ENCODE results near the gene TRPV4. TPM values are rescaled to one million over a fixed set of nuclear protein-coding genes. Genes with fewer than 3 reads are reported as not detected.

TRPV4 gene
- total RNA-seq, 2 experiments from 2014 or later: not detected

DNA sequence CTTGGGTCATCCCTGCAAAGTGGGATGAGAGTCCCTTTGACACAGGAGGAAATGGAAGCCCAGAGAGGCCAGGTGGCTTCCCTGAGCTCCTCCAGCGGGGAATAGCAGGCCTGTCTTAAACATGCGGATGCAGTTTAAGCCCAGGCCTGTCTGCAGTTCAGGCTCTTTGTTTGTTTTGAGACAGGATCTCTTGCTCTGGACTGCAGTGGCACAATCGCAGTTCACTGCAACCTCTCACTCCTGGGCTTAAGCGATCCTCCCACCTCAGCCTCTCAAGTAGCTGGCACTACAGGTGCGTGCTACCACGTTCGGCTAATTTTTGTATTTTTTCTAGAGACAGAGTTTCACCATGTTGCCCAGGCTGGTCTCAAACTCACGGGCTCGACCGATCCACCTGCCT lies 3.5 kb downstream of the TRPV4 start:
- ATAC-seq (ENCODE audit: low read depth): no peak
- H3K4me3 Mint-ChIP-seq: no peak overlapping the region
- POLR2A ChIA-PET: no interaction called here

DNA sequence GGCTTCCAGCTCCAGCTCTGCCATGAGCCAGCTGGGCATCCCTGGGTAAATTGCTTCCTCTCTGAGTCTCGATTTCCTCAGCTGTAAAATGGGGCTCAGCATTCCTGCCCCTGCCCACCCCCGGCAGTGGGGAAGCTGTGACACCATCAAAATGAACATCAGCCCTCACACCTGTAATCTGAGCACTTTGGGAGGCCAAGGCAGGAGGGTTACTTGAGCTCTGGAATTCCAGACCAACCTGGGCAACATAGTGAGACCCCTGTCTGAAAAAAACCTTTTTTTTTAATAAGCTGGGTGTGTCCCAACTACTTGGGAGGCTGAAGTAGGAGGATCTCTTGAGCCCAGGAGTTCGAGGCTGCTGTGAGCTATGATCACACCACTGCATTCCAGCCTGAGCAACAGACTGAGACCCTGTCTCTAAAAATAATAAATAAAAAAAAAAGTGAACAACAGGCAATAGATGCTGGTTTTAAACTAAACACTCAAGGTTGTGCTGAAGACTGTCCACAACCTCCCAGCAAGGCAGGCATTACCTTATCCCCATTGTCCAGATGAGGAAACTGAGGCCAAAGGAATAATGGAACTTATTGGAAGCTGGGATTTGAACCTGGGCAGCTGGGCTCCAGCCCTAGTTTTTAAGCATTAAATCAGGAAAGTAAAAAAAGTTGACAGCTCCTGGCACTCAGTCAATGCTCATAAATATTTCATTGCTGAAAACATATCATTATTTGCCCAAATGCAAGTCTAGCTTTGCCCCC lies 4.3 kb downstream of the TRPV4 start:
- ATAC-seq (ENCODE audit: low read depth) (no peak), DNase-seq (no peak)
- Mint-ChIP-seq H3K27ac (no peak overlapping the region), H3K27me3 (peaks cover 17% of the 10 kb centered on the region), H3K4me1 (peaks cover 16% of the 10 kb centered on the region), H3K4me3 (no peak overlapping the region), H3K36me3 (no peaks in the 10 kb centered on the region), H3K9me3 (no peaks in the 10 kb centered on the region)
- POLR2A ChIA-PET: no interaction called here

More for the DNA sequence above, 3.5 kb downstream of the TRPV4 start:
- H3K4me1 Mint-ChIP-seq: peaks cover 16% of the 10 kb centered on the region
- no peak for DNase-seq
- H3K9me3 Mint-ChIP-seq: no peaks in the 10 kb centered on the region
- peaks cover 23% of the 10 kb centered on the region for H3K27me3 Mint-ChIP-seq
- no peak overlapping the region for H3K27ac Mint-ChIP-seq
- H3K36me3 Mint-ChIP-seq: no peaks in the 10 kb centered on the region

DNA sequence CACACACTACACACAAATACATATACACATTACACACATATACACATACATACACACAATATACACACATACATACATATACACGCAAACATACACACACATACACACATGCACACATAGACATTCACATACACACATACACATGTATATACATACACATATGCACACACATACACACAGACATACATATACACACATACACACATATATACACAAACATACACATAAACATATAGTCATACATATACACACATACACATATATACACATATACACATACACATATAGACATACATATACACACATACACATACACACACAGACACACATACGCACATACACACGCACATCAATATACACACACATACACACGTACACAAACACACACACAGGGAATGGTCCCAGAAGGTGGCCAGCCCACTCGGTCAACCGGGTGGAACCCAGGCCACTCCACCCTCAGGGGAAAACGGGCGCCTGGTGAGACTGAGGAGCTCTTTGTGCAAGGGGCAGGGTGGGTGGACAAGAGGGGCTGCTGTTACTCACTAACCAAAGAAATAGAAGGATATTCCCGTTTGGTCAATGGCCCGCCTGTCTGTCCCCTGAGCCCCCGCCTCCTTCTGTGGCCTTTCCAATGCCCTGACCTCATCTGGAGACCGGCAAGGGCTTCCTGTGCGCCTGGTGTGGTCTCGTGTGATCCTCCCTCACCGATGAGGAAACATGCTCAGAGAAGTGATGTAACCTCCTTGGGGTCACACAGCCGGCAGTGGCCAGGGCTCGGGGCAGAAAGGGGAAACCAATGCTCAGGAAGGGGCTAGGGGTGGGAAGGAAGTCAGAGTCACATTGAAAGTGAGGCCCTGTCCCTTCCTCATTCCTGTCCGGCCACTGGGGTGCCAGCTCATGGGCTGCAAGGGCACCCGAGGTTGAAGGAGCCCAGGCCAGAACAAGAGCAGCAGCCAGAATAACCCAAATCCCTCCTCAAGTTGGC lies 5.3 kb downstream of the TRPV4 start:
- H3K4me1 Mint-ChIP-seq: peaks cover 13% of the 10 kb centered on the region
- H3K27ac Mint-ChIP-seq: no peak overlapping the region
- ATAC-seq (ENCODE audit: low read depth) (peak; percentile 63), DNase-seq (no peak)
- no peak overlapping the region for H3K4me3 Mint-ChIP-seq
- H3K9me3 Mint-ChIP-seq: no peaks in the 10 kb centered on the region
- H3K27me3 Mint-ChIP-seq: peaks cover 12% of the 10 kb centered on the region
- H3K36me3 Mint-ChIP-seq: no peaks in the 10 kb centered on the region
- POLR2A ChIA-PET: no interaction called here

DNA sequence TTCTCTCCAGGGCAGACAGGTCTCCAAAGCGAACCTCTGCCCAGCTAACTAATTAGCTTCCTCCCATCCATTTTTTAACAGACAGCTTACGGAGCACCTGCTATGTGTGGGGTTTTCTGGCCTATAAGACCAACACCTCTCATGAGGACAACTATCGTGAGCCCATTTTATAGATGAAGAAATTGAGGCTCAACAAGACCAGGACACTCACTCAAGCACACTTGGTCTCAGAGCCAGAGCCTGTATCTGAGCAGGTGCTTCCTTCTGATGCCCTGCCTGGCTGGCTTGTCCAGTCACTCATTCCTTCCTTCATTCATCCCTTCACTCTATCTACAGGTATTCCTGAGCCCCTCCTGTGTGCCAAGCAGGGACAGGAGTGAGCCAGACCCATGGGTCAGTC lies 6.1 kb downstream of the TRPV4 start:
- Mint-ChIP-seq H3K27me3 (peaks cover 8% of the 10 kb centered on the region), H3K4me3 (no peak overlapping the region), H3K9me3 (no peaks in the 10 kb centered on the region), H3K27ac (no peak overlapping the region), H3K36me3 (no peaks in the 10 kb centered on the region), H3K4me1 (peaks cover 13% of the 10 kb centered on the region)
- ATAC-seq (ENCODE audit: low read depth) (no peak), DNase-seq (no peak)
- POLR2A ChIA-PET: no interaction called here

DNA sequence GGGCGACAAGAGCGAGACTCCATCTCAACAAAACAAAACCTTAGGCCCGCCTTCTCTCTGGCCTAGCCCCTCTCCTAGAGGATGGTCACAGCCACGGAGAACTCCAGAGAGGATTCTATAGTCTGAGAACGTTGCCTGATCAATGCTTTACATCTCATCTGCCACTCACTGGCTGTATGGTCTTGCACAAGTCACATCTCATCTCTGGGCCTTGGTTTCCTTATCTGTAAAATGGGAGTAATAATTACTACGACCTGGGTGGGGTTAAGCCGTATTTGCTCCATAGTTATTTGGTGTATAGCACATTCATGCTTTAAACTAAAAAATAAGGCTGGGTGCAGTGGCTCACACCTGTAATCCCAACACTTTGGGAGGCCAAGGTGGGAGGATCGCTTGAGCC lies 8.5 kb downstream of the TRPV4 start:
- peaks cover 15% of the 10 kb centered on the region for H3K4me1 Mint-ChIP-seq
- H3K27ac Mint-ChIP-seq: no peak overlapping the region
- no peaks in the 10 kb centered on the region for H3K9me3 Mint-ChIP-seq
- POLR2A ChIA-PET: no interaction called here
- no peaks in the 10 kb centered on the region for H3K27me3 Mint-ChIP-seq
- no peak overlapping the region for H3K4me3 Mint-ChIP-seq
- no peaks in the 10 kb centered on the region for H3K36me3 Mint-ChIP-seq
- no peak for ATAC-seq (ENCODE audit: low read depth)
- DNase-seq: no peak

DNA sequence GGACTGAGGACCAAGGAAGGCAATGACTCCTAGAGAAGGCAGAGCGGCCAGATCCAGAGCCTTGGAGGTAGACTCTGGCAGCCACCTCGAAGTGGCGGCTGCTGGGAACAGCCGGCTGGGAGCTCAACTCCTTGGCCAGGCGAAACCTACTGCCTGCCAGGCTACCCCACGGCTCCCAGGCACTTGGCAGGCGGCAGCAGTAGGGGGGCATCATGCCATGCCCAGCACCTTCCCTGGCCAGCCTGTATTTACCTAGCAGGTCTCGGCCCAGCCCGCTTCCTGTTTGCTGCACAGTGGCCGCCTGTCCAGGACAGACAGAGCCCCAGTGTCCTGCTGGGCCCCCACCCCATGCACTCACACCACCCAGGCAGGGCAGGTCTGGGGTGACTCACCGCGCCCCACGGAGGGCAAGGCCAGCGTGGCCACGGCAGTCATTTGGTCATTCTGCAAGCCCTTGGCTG lies 10.2 kb downstream of the TRPV4 start:
- H3K36me3 Mint-ChIP-seq: no peaks in the 10 kb centered on the region
- POLR2A ChIA-PET: no interaction called here
- DNase-seq: no peak
- no peak overlapping the region for H3K4me3 Mint-ChIP-seq
- no peak for ATAC-seq (ENCODE audit: low read depth)
- H3K27me3 Mint-ChIP-seq: no peaks in the 10 kb centered on the region
- H3K27ac Mint-ChIP-seq: no peak overlapping the region
- H3K4me1 Mint-ChIP-seq: peaks cover 11% of the 10 kb centered on the region
- H3K9me3 Mint-ChIP-seq: no peaks in the 10 kb centered on the region

DNA sequence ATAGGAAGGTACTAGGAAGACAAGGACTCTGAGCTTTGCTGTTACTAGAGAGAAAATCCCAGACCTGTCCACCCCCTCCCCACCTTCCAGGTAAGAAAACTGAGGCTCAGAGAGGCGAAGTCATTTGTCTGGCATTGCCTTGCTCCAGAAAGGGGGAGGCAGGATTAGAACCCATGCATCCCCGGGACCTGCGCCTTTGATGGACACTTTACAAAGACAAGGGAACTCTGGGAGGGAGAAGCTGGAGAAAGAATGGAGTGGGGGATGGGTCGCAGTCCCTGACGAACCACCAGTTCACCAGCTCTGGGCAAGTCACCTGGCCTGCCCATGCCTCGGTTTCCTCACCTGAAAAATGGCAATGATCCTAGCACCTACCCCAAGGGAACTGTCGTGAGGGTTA lies 10.8 kb downstream of the TRPV4 start:
- ATAC-seq (ENCODE audit: low read depth): no peak
- no peaks in the 10 kb centered on the region for H3K27me3 Mint-ChIP-seq
- POLR2A ChIA-PET: no interaction called here
- DNase-seq: no peak
- H3K4me3 Mint-ChIP-seq: no peak overlapping the region
- H3K4me1 Mint-ChIP-seq: peaks cover 7% of the 10 kb centered on the region
- no peaks in the 10 kb centered on the region for H3K36me3 Mint-ChIP-seq
- no peaks in the 10 kb centered on the region for H3K9me3 Mint-ChIP-seq
- H3K27ac Mint-ChIP-seq: no peak overlapping the region

DNA sequence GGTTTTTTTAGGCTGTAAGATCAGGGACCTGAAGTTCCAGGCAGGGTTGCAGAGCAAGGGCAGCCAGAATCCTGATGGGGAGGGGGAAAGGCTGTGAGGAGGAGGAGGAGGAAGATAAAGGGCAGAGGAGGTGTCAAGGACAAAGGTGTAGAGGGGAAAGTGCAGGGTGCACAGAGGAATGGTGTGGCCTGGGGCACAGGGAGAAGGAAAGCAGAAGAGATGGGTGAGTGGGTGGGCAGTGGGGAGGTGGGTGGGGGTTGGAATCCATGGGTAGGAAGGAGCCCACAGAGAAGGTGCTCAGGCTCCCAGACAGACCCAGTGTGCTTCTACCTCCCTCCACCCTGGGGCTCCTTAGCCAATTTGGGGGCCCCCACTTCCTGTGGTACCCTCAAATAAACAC lies 11.2 kb downstream of the TRPV4 start:
- Mint-ChIP-seq H3K27ac (no peak overlapping the region), H3K27me3 (no peaks in the 10 kb centered on the region), H3K9me3 (no peaks in the 10 kb centered on the region), H3K36me3 (no peaks in the 10 kb centered on the region), H3K4me1 (peaks cover 6% of the 10 kb centered on the region), H3K4me3 (no peak overlapping the region)
- POLR2A ChIA-PET: no interaction called here
- ATAC-seq (ENCODE audit: low read depth): no peak
- no peak for DNase-seq

DNA sequence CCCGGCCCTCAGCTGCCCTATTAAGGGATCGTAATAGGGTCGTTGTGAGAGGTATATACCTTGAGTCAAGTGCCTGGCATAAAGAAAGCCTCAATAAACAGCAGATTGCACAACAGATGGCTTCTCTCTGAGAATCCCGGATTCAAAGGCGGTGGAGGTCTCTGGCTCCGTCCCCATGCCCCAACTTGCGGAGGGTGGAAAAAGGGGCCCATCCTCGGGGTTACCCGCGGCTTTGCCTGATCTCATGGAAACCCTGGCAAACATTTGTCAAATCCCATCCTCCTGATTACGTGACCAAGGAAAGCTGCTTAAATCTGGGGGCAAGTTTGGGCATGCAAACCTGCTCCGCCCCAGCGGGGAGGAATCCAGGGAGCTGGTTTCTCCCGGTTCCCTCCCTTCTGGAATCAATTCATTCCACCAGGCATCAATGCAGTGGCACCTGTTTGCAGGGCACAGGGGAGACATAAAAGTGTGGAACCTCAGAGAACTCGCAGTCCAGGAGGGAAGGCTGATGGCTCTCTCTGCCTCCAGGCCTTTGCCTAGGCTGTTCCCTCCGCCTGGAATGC lies 12.3 kb downstream of the TRPV4 start:
- Mint-ChIP-seq H3K4me3 (no peak overlapping the region), H3K27ac (no peak overlapping the region), H3K9me3 (no peaks in the 10 kb centered on the region), H3K4me1 (peaks cover 2% of the 10 kb centered on the region), H3K27me3 (no peaks in the 10 kb centered on the region), H3K36me3 (no peaks in the 10 kb centered on the region)
- ATAC-seq (ENCODE audit: low read depth) (no peak), DNase-seq (no peak)
- POLR2A ChIA-PET: no interaction called here

DNA sequence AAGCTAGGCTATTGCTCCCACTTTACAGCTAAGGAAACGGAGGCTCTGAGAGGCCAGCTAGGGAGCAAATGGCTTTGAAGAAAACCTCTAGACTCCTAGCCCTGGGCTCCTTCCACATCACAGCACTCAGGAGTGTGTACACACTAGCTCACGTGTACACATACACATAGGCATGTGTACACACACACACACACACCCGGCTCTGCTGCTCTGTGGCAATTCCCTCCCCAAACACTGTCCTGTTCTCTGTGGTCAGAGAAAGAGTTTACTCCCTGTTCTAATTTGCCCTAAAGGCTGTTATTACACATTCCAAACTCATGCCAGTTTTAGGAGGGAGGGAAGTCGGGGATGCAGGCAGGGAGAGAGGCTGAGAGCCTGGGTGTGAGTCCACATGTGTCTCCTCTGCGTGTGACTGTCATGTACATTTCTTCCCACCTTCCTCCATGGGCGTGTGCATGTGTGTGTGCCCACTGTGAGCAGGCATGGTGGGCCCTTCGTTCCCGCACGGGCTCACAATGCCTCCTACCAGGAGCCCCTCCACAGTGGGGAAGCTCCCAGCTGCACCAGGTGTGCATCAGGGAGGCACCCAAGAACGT lies 14.2 kb downstream of the TRPV4 start:
- POLR2A ChIA-PET: no interaction called here
- no peak for ATAC-seq (ENCODE audit: low read depth)
- no peaks in the 10 kb centered on the region for H3K9me3 Mint-ChIP-seq

DNA sequence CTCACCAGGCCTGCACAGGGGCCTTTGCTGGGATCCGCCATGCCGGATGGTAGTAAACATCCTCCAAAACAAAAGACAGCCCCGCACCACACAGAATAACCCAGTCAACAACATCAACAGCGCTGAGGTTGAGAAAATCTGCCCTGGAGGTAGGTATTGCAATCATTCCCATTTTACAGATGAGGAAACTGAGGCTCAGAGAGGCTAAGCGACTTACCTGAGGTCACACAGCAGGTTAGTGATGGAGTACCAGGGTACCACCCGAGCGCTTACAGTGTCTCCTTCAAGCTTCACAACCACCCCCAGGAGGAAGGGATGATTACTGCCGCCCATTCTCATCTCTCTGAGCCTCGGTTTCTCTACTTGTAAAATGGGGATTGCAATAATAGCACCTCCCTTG lies 14.9 kb downstream of the TRPV4 start:
- H3K9me3 Mint-ChIP-seq: no peaks in the 10 kb centered on the region
- POLR2A ChIA-PET: no interaction called here
- ATAC-seq (ENCODE audit: low read depth) (no peak), DNase-seq (no peak)
- no peak overlapping the region for H3K4me3 Mint-ChIP-seq
- no peaks in the 10 kb centered on the region for H3K27me3 Mint-ChIP-seq
- no peaks in the 10 kb centered on the region for H3K36me3 Mint-ChIP-seq
- peaks cover 2% of the 10 kb centered on the region for H3K4me1 Mint-ChIP-seq
- no peak overlapping the region for H3K27ac Mint-ChIP-seq

More for the DNA sequence above, 14.2 kb downstream of the TRPV4 start:
- H3K36me3 Mint-ChIP-seq: no peaks in the 10 kb centered on the region
- H3K27ac Mint-ChIP-seq: no peak overlapping the region
- DNase-seq: no peak
- no peaks in the 10 kb centered on the region for H3K27me3 Mint-ChIP-seq
- no peak overlapping the region for H3K4me3 Mint-ChIP-seq
- peaks cover 2% of the 10 kb centered on the region for H3K4me1 Mint-ChIP-seq

DNA sequence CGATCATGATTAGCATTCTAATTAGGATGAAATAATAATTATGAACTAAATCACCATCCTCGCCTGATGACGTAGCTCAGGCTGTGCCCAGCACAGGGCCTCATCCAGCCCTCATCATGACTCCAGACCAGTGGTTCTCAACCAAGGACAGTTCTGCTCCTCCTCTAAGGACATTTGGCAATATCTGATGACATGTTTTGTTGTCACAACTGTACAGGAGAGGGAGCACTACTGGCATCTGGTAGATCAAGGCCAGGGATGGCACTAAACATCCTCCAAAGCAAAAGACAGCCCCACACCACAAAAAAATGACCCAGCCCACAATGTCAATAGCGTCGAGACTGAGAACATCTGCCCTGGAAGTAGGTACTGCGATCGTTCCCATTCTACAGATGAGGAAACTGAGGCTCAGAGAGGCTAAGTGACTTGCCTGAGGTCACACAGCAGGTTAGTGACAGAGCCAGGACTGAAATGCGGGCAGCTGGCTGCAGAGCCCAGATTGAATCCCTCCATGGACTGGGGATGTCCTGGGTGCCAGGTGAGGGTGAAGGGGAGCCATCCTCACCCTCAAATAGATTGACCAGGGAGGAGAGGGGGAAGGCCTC lies 15.5 kb downstream of the TRPV4 start:
- ATAC-seq (ENCODE audit: low read depth) (no peak), DNase-seq (no peak)
- H3K36me3 Mint-ChIP-seq: no peaks in the 10 kb centered on the region
- H3K27me3 Mint-ChIP-seq: no peaks in the 10 kb centered on the region
- POLR2A ChIA-PET: no interaction called here
- H3K9me3 Mint-ChIP-seq: no peaks in the 10 kb centered on the region
- H3K4me3 Mint-ChIP-seq: no peak overlapping the region
- H3K4me1 Mint-ChIP-seq: peaks cover 2% of the 10 kb centered on the region
- H3K27ac Mint-ChIP-seq: no peak overlapping the region

DNA sequence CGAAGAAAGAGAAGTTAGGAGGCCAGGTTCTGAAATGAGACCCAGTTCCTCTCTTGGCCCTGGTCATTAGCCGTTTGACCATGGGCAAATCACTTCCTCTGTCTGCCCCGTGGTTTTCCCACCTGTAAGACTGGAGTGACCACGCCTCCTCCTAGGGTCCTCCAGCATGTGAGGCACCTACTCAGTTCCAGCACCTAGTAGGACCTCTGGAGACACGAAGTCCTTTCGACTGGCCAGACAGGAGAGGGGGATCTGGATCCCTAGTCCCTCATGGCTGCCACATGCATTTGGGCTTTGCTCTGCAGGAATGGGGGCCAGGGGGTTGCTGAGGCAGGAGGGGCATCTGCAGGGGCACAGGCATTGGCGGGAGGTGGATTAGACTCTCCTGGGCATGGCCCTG lies 16.3 kb downstream of the TRPV4 start:
- ATAC-seq (ENCODE audit: low read depth): no peak
- DNase-seq: no peak
- H3K27me3 Mint-ChIP-seq: peaks cover under 1% of the 10 kb centered on the region
- peaks cover 2% of the 10 kb centered on the region for H3K4me1 Mint-ChIP-seq
- no peak overlapping the region for H3K27ac Mint-ChIP-seq
- H3K4me3 Mint-ChIP-seq: no peak overlapping the region
- POLR2A ChIA-PET: no interaction called here
- no peaks in the 10 kb centered on the region for H3K9me3 Mint-ChIP-seq
- H3K36me3 Mint-ChIP-seq: no peaks in the 10 kb centered on the region
